ENCODE data around the gene GATA2.

Gene GATA2

GRCh38 chr3:128456776-128457715 lies 36.0 kb downstream of the GATA2 start:
- ATAC-seq = peak; percentile 57
- no peak for TF ChIP-seq ZFP30 (CRISPR knock-in tag; IDR thresholded peaks at IDR 0.05)
- no peak for TF ChIP-seq OSR1 (CRISPR knock-in tag; IDR thresholded peaks at IDR 0.05)
- TF ChIP-seq CSRNP3 (CRISPR knock-in tag; IDR thresholded peaks at IDR 0.05) = no peak
- TF ChIP-seq PPARA (CRISPR knock-in tag; IDR thresholded peaks at IDR 0.05; ENCODE audit: borderline replicate concordance) = no peak
- TF ChIP-seq ISL1 (CRISPR knock-in tag; IDR thresholded peaks at IDR 0.05) = no peak
- TF ChIP-seq TSHZ2 (CRISPR knock-in tag; IDR thresholded peaks at IDR 0.05) = peak; percentile 69; the same call in 1 of the 2 replicates
- no peak for TF ChIP-seq CREB5 (CRISPR knock-in tag; IDR thresholded peaks at IDR 0.05; ENCODE audit: low read depth)
- TF ChIP-seq CSDC2 (CRISPR knock-in tag; IDR thresholded peaks at IDR 0.05) = no peak
- no peak for TF ChIP-seq GLIS3 (CRISPR knock-in tag; IDR thresholded peaks at IDR 0.05)
- no peak for TF ChIP-seq ARNTL (CRISPR knock-in tag; IDR thresholded peaks at IDR 0.05; ENCODE audit: borderline replicate concordance, low read depth)
- TF ChIP-seq TOX (CRISPR knock-in tag; IDR thresholded peaks at IDR 0.05; ENCODE audit: borderline replicate concordance) = no peak
- no peak for TF ChIP-seq ZNF8 (CRISPR knock-in tag; IDR thresholded peaks at IDR 0.05)
- TF ChIP-seq PATZ1 (CRISPR knock-in tag; IDR thresholded peaks at IDR 0.05; ENCODE audit: borderline replicate concordance) = no peak
- peak; percentile 61; the same call in 1 of the 2 replicates for TF ChIP-seq TCF4 (CRISPR knock-in tag; IDR thresholded peaks at IDR 0.05; ENCODE audit: borderline replicate concordance)
- peak; percentile 85; the same call in 1 of the 2 replicates for TF ChIP-seq ESRRG (CRISPR knock-in tag; IDR thresholded peaks at IDR 0.05)
- TF ChIP-seq POU6F1 (CRISPR knock-in tag; IDR thresholded peaks at IDR 0.05; ENCODE audit: borderline replicate concordance, low read depth) = no peak
- no peak for TF ChIP-seq RARB (CRISPR knock-in tag; IDR thresholded peaks at IDR 0.05)
- TF ChIP-seq ZFP3 (CRISPR knock-in tag; IDR thresholded peaks at IDR 0.05) = no peak
- no peak for TF ChIP-seq ZNF565 (CRISPR knock-in tag; conservative IDR thresholded peaks at IDR 0.05; ENCODE audit: low read depth)
- TF ChIP-seq ZNF70 (CRISPR knock-in tag; IDR thresholded peaks at IDR 0.05) = peak; percentile 82; the same call in 1 of the 2 replicates
- TF ChIP-seq SNAI2 (CRISPR knock-in tag; IDR thresholded peaks at IDR 0.05) = no peak
- TF ChIP-seq BACH2 (CRISPR knock-in tag; IDR thresholded peaks at IDR 0.05; ENCODE audit: borderline replicate concordance) = no peak
- no peak for TF ChIP-seq ZC3H10 (CRISPR knock-in tag; IDR thresholded peaks at IDR 0.05)

All from SK-N-SH treated with all-trans-retinoic acid at 6 μM for 48 hours (cell line).